LNCaP clone FGC (cell line): Measurements from ENCODE around the gene OR10H5.
"Not testable (repeated sequence)": the region's sequence is repeated elsewhere in the genome, so short reads cannot be mapped to it uniquely, and the experiment has no call there.

Experiments
- DNase-seq: peaks from one replicate; pipeline ENCODE4 v3.0.0-alpha.2; 2011; ENCODE audit warnings: low read depth
- H3K4me3 ChIP-seq: 2 replicates; pipeline ENCODE4 v1.5.1; 2011; ENCODE audit warnings: mild to moderate bottlenecking, low read depth, low read length, control low read depth
- CTCF ChIP-seq: IDR thresholded peaks from 2 replicates; pipeline ENCODE4 v1.5.1; 2012; ENCODE audit warnings: mild to moderate bottlenecking; ENCODE audit not compliant: control insufficient read depth, insufficient read depth; ENCODE audit errors: extremely low read depth

Gene OR10H5

GRCh38 chr19:15780610-15781418 is 6.6 kb upstream of the OR10H5 start:
- TF ChIP-seq CTCF, result no peak
- peak; percentile 35 for DNase-seq
- no peak overlapping the region for H3K4me3 ChIP-seq

- TF ChIP-seq CTCF, result no peak
- DNase-seq, result no peak
- no peak overlapping the region for H3K4me3 ChIP-seq
Observed at GRCh38 chr19:15781661-15782060, 5.8 kb upstream of the OR10H5 start.

- DNase-seq, result no peak
- H3K4me3 ChIP-seq, result no peak overlapping the region
- TF ChIP-seq CTCF, result no peak
Observed at GRCh38 chr19:15782211-15782610, 5.2 kb upstream of the OR10H5 start.

GRCh38 chr19:15782896-15783295 is 4.6 kb upstream of the OR10H5 start:
- H3K4me3 ChIP-seq, DNase-seq: not testable (repeated sequence)

GRCh38 chr19:15788594-15789270 is 1.3 kb downstream of the OR10H5 start:
- no peak for DNase-seq
- H3K4me3 ChIP-seq, result no peak overlapping the region
- TF ChIP-seq CTCF, result no peak

GRCh38 chr19:15790096-15790495 is 2.6 kb downstream of the OR10H5 start:
- no peak for DNase-seq
- no peak for TF ChIP-seq CTCF
- H3K4me3 ChIP-seq, result no peak overlapping the region

- DNase-seq, result not testable (repeated sequence)
Observed at GRCh38 chr19:15794279-15794678, 6.8 kb downstream of the OR10H5 start.

GRCh38 chr19:15810335-15810734 is 22.9 kb downstream of the OR10H5 start:
- no peak overlapping the region for H3K4me3 ChIP-seq
- DNase-seq, result no peak
- peak; percentile 68 for TF ChIP-seq CTCF

More at GRCh38 chr19:15794279-15794678, 6.8 kb downstream of the OR10H5 start:
- H3K4me3 ChIP-seq, result not testable (repeated sequence)
